Measurements from ENCODE around the gene PMF1.

- TF ChIP-seq EZH2 (IDR thresholded peaks at IDR 0.05; ENCODE audit: borderline replicate concordance, low read length) (no peak), CTCF (IDR thresholded peaks at IDR 0.05; ENCODE audit: low read length) (no peak)
Measured at GRCh38 chr1:156220226-156220625, 7.4 kb downstream of the PMF1 start.

Data from OCI-LY1 (cell line).